ENCODE measurements around the gene EIF1AD.

GRCh38 chr11:65973439-65974110 lies 28.4 kb downstream of the EIF1AD start:
- TF ChIP-seq, protein P1, sequence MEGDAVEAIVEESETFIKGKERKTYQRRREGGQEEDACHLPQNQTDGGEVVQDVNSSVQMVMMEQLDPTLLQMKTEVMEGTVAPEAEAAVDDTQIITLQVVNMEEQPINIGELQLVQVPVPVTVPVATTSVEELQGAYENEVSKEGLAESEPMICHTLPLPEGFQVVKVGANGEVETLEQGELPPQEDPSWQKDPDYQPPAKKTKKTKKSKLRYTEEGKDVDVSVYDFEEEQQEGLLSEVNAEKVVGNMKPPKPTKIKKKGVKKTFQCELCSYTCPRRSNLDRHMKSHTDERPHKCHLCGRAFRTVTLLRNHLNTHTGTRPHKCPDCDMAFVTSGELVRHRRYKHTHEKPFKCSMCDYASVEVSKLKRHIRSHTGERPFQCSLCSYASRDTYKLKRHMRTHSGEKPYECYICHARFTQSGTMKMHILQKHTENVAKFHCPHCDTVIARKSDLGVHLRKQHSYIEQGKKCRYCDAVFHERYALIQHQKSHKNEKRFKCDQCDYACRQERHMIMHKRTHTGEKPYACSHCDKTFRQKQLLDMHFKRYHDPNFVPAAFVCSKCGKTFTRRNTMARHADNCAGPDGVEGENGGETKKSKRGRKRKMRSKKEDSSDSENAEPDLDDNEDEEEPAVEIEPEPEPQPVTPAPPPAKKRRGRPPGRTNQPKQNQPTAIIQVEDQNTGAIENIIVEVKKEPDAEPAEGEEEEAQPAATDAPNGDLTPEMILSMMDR (conservative IDR thresholded peaks at IDR 0.05; ENCODE audit: low read depth, low read length): no peak
- TF ChIP-seq EZH2 (IDR thresholded peaks at IDR 0.05; ENCODE audit: low read length, unreplicated experiment): no peak
